GM18951 (cell line): ENCODE data around the gene ME3.
"Not testable (repeated sequence)": the region's sequence is repeated elsewhere in the genome, so short reads cannot be mapped to it uniquely, and the experiment has no call there.

Source experiments
- POLR2A ChIP-seq: IDR thresholded peaks from 4 replicates; pipeline ENCODE4 v1.6.1; 2011; ENCODE audit warnings: mild to moderate bottlenecking; ENCODE audit not compliant: insufficient read length, insufficient read depth; ENCODE audit errors: extremely low read depth
- in situ Hi-C: fragments of 300-500 bp; cut with MboI; formaldehyde crosslinking; loops from one replicate; pipeline ENCODE4 v1.12.0; 2022; ENCODE audit warnings: low sequenced_read_pairs, mixed read lengths, inconsistent platforms; ENCODE audit not compliant: unreplicated experiment

The ME3 gene

DNA sequence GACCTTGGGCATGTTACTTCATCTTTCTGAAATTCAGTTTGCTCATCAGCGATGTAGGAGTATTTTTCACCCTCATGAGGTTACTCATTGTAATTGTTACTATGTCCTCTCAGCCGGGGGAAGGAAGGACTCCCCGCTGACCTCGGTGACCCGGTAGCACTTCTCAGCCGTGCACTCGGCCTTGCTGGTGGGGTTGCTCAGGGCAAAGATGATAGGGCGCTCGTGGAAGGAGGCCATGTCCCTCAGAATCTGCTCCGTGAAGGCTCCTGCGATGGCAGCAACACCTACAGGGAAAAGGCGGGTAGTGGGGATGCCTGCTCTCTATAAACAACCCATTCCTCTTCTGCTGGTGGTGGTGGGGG is 225.5 kb downstream of the ME3 start:
- in situ Hi-C loops, result no loop called here

DNA sequence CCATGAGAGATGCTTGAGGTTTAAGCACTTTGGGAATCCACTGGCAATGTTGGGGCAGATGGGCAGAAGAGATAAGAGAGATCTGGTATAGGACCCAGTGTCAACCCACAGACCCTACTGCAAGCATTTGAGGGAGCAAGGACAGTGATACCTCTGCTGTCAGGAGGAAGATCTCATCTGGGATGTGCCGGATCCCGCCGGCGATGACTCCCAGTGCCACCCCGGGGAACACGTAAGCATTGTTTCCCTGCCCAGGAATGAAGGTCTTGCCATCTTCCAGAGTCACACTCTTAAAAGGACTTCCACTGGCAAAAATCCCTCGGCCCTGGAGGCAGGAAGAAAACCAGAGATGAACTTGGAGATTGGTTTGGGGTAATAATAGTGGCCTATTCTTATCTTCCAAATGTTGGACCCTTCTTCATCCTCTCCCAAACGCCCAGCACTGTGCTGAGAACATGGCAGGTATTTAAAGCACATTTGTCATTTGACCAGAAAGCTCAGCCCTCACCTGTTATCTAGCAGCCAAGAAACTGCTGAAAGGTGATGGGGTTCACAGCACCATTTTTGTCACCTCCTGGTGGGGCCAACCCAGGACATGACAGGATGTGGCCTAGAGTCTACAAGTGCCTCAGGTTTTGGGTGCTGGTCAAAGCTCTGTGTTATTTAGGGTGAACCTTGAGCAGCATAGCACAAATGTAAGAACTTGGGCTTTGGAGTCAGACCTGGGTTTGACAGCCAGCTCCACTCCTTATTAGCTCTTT is 226.1 kb downstream of the ME3 start:
- in situ Hi-C loops, result no loop called here
- no peak for TF ChIP-seq POLR2A

More for the DNA sequence above, 225.5 kb downstream of the ME3 start:
- TF ChIP-seq POLR2A, result no peak

DNA sequence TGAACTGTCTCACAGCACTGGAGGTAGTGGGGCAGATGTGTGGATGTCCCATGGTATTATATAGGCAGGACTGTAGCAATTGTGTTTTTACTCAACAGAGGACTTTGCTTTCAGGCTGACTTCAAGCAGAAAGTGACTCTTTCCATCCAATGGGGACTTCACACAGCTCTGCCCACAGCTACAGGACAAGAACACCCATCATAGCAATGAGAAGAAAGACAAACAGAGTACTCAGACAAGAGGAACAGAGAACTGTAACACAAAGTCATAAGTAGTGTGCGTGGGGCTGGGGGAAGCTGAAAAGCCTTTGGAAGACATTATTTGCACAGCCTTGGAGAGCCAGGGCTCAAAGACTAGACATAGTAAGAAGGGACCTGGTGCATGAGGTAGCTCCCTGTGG is 227.4 kb downstream of the ME3 start:
- in situ Hi-C loops, result no loop called here
- TF ChIP-seq POLR2A, result no peak

DNA sequence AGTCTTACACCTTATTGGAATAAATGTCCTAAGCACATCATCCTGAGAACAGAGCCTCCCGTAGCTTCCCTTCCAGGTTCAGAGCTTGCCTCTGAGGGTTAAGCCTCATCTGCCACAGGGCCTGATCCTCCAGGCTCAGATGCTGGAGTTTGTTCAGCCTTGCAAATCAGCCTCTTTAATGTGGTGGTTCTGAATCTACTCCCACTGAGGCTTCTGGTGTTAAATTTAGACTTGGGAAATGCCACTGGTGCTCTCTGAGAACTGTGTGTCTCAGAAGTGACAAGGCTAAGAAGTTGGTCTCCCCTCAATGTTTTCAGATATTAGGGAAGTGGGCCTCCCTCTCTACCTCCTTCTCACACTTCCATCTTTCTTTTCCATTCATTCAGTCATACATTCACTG is 229.0 kb downstream of the ME3 start:
- TF ChIP-seq POLR2A, result no peak
- in situ Hi-C loops, result no loop called here

DNA sequence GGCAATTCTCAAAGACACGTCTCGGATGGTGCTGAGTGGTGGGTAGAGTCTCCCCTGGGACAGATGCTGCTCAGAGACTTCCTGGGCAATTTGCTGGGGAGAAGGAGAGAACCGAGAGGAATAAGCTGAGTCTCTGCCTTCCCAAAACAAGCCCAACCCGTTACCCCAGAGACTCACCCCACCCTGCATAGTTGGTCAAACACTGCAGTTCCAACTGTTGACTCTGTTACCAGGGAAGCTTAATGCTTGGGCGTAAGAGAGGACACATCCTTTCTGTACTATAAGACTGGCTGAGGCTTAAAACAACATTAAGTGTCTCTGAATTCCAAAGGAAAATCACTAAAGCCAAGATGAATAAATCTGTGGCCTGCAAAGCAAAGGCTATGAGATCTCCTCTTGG is 229.6 kb downstream of the ME3 start:
- no peak for TF ChIP-seq POLR2A
- in situ Hi-C loops, result no loop called here

DNA sequence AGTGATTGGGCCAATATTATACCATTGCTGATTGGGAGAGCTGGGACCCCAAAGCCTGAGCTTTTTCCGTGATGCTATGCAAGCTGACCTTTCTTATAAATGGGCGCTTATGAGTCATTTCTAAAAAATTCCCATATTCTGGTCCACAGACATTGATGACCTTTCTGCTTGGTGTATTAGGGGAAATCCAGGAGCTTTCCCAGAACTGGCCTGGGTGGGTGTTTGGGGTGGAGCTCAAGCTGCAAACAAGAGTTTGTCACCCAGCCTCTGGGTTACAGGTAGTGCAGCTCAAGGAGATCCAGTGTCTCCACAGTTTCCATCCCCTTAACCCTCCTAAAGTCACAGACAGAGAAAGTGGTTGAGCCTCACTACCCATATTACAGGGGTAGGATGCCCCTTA is 230.0 kb downstream of the ME3 start:
- in situ Hi-C loops, result no loop called here
- TF ChIP-seq POLR2A, result no peak

DNA sequence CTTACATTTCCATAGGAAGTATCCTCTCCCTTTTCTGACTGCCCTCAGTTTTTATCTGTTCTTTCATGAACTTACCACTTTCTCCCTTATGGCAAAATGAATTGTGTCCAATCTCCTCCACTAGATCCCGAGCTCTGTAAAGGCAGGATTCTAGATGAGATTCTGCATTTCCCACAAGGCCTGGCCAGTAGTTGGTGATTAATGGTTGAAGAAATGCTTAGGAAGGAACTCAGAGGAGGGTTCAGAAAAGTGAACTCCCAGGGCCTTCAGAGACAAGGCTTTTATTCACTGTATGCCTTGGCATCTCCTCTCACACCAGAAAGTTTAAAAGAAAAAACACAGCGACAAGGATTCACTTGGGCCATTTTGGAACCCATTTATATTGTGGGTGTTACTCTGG is 231.6 kb downstream of the ME3 start:
- in situ Hi-C loops, result no loop called here

DNA sequence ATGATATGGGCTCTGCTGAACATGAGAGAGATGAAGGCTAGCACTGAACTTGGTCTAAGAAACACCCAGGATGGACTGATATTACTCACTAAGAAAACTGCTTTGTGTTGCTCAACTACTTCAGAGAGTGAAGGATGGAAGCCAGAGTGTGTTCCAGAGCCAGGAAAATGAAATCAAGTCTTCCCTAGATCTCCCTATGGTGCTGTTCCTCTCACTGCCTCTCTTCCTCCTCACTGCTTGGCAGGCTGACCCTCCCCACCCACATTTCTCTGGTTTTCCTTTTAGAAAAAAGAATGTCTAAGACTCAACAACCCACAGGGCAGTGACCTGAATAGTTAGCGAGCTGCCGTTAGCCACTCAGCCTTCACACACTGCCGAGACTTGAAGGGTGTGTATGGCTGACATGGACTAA is 232.1 kb downstream of the ME3 start:
- in situ Hi-C loops, result no loop called here

More for the DNA sequence above, 231.6 kb downstream of the ME3 start:
- TF ChIP-seq POLR2A, result no peak

DNA sequence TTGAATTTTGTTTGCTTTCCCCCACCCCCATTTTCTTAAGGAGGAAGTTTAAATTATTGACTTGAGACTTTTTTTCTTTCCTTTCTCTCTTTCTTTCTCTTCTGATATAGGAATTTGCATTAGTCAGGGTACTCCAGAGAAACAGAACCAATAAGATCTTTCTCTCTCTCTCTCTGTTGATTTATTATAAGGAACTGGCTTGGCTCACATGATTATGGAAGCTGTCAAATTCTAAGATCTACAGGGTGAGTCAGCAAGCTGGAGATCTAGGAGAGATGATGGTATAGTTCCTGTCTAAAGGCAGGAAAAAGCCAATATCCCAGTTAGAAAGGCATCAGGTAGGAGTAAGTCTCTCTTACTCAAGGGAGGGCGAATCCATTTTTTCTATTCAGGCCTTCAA is 233.7 kb downstream of the ME3 start:
- no peak for TF ChIP-seq POLR2A
- in situ Hi-C loops, result no loop called here

More for the DNA sequence above, 232.1 kb downstream of the ME3 start:
- TF ChIP-seq POLR2A, result no peak

DNA sequence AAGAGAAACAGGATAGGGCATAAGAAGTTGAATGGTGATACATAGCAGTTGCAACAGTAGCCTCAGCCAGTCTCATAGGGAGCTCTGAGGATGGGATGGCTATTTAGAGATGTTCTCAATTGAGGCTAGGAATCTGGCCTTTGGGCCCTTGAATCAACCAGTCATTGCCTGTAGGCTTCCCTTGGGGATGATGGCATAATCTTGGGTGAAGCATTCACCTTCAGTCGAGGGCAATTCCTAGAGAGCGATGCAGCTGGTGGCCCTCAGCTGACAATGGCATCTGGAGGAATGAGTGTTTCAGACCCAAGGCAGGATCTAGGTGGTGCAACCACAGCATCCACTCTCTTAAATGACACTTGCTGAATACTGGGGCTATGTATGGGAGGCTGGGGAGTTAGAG is 236.7 kb downstream of the ME3 start:
- TF ChIP-seq POLR2A, result no peak
- in situ Hi-C loops, result no loop called here

DNA sequence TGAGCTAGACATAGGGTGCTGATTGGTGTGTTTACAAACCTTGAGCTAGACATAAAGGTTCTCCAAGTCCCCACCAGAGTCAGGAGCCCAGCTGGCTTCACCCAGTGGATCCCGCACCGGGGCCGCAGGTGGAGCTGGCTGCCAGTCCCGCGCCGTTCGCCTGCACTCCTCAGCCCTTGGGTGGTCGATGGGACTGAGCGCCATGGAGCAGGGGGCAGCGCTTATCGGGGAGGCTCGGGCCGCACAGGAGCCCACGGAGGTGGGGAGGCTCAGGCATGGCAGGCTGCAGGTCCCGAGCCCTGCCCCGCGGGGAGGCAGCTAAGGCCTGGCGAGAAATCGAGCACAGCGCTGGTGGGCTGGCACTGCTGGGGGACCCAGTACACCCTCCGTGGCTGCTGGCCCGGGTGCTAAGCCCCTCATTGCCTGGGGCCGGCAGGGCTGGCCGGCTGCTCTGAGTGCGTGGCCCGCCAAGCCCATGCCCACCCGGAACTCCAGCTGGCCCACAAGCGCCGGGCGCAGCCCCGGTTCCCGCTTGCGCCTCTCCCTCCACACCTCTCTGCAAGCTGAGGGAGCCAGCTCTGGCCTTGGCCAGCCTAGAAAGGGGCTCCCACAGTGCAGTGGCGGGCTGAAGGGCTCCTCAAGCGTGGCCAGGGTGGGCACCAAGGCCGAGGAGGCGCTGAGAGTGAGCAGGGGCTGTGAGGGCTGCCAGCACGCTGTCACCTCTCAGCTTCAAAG is 238.9 kb downstream of the ME3 start:
- in situ Hi-C loops, result not testable (repeated sequence)

DNA sequence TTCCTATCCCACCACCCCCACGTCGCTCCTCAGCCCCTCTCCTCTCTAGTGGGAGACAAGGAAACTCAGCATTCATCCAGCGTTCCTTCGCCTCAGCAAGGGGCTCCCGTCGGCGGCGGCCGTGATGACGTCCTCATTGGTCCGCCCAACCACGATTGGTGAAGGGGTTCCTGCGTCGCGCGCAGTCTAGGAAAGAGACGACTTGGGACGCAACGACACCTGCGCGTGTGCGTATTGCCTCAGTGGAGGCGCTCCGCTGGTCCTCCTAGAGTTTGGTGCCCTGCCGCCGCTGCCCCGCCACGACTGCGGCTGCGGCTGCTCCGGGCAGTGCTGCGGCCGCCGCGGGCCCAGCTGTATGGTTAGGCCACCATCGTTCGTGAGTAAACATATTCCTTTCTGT is 241.2 kb downstream of the ME3 start:
- in situ Hi-C loops, result no loop called here
- TF ChIP-seq POLR2A, result no peak

DNA sequence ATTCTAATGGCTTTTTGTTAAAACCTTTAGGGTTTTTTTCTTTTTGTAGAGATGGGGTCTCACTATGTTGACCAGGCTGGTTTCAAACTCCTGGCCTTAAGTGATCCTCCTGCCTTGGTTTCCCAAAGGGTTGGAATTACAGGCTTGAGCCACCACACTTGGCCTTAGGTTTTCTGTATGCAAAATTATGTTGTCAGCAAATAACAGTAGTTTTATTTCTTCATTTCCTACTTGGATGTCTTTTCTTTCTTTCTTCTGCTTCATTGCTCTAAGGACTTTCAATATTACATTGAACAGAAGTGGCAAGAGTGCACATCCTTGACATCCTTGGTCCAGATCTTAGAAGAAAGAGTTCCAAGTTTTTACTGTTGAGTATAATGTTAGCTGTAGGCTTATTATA is 245.0 kb downstream of the ME3 start:
- TF ChIP-seq POLR2A, result no peak

DNA sequence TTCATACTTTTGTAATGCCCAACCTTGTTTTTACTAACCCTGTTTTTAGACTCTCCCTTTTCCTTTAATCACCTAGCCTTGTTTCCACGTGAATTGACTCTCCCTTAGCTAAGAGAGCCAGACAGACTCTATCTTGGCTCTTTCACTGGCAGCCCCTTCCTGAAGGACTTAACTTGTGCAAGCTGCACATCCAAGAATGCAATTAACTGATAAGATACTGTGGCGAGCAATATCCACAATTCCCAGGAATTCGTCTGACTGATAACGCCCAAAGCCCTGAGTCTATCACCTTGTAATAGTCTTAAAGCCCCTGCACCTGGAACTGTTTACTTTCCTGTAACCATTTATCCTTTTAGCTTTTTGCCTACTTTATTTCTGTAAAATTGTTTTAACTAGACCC is 248.9 kb downstream of the ME3 start:
- in situ Hi-C loops, result not testable (repeated sequence)

More for the DNA sequence above, 245.0 kb downstream of the ME3 start:
- in situ Hi-C loops, result no loop called here

DNA sequence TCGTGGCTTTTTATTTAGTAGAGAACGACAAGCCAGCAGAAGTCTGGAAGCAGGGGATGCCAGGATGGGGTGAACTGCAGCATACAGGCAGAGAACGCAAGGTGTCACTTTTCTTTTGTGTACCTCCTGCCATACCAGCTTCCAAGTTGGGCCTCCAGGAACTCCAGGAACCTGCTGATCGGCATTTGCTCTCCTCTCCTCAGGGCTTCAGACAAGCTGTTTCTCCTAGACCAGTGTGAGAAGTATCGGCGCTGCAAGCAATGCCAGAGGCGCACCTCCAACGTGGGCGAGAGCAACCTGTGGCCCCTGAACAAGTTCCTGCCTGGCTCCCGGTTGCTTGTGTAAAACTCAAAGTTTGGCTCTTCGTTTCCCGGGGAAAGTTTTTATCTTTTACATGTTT is 250.0 kb downstream of the ME3 start:
- in situ Hi-C loops, result no loop called here
- no peak for TF ChIP-seq POLR2A

DNA sequence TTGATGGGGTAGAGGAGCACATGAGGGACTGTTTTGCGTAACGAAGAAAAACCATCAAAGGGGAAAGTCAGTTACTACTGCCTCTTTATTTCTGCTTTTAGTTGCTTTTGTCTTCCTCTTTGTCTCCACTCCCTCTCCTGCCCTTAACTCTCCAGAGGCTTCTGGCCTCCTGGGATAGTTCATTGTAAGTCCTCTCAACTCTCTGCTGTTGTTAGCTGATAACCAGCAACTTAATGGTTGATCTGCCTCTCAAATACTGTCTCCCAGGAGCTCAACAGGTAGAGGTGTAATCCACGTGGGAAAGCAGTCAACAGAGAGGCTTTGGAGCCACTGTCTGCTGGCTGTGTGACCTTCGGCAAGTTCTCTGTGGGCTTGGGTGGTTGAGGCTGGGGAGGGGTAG is 250.5 kb downstream of the ME3 start:
- no peak for TF ChIP-seq POLR2A
- in situ Hi-C loops, result no loop called here
